ENCODE measurements around the gene ZNF683. TPM values are rescaled to one million over a fixed set of nuclear protein-coding genes. Genes with fewer than 3 reads are reported as not detected.
"Not testable (repeated sequence)": the region's sequence is repeated elsewhere in the genome, so short reads cannot be mapped to it uniquely, and the experiment has no call there.

ZNF683 gene
- total RNA-seq, 1 donor = not detected

GRCh38 chr1:26330276-26330675, 42.3 kb downstream of the ZNF683 start:
- no peak overlapping the region for H3K4me3 ChIP-seq (ENCODE audit: insufficient read depth, low read length)
- H3K36me3 ChIP-seq (ENCODE audit: insufficient read depth, low read length) = no peaks in the 10 kb centered on the region
- H4K20me1 ChIP-seq (ENCODE audit: insufficient read depth, low read length) = no peaks in the 10 kb centered on the region
- no peaks in the 10 kb centered on the region for H3K79me2 ChIP-seq (ENCODE audit: insufficient read depth, low read length)
- TF ChIP-seq, protein P1, sequence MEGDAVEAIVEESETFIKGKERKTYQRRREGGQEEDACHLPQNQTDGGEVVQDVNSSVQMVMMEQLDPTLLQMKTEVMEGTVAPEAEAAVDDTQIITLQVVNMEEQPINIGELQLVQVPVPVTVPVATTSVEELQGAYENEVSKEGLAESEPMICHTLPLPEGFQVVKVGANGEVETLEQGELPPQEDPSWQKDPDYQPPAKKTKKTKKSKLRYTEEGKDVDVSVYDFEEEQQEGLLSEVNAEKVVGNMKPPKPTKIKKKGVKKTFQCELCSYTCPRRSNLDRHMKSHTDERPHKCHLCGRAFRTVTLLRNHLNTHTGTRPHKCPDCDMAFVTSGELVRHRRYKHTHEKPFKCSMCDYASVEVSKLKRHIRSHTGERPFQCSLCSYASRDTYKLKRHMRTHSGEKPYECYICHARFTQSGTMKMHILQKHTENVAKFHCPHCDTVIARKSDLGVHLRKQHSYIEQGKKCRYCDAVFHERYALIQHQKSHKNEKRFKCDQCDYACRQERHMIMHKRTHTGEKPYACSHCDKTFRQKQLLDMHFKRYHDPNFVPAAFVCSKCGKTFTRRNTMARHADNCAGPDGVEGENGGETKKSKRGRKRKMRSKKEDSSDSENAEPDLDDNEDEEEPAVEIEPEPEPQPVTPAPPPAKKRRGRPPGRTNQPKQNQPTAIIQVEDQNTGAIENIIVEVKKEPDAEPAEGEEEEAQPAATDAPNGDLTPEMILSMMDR (IDR thresholded peaks at IDR 0.05; ENCODE audit: extremely low read depth, low read depth, low read length) = no peak
- no peak overlapping the region for H3K27ac ChIP-seq (ENCODE audit: low read depth, low read length)
- H2AFZ ChIP-seq (ENCODE audit: low read length) = no peak overlapping the region
- H3K27me3 ChIP-seq (ENCODE audit: insufficient read depth, low read length) = peaks cover 4% of the 10 kb centered on the region
- DNase-seq (ENCODE audit: insufficient read length, low spot score, missing footprints) = no peak
- H3K4me2 ChIP-seq (ENCODE audit: insufficient read depth, low read length) = no peak overlapping the region
- no peaks in the 10 kb centered on the region for H3K9me3 ChIP-seq (ENCODE audit: low read depth, low read length)
- peaks cover 6% of the 10 kb centered on the region for H3K4me1 ChIP-seq (ENCODE audit: insufficient read depth, low read length)

- not testable (repeated sequence) for H3K27ac ChIP-seq (ENCODE audit: low read depth, low read length); H3K36me3 ChIP-seq (ENCODE audit: insufficient read depth, low read length); H3K4me1 ChIP-seq (ENCODE audit: insufficient read depth, low read length); H4K20me1 ChIP-seq (ENCODE audit: insufficient read depth, low read length); DNase-seq (ENCODE audit: insufficient read length, low spot score, missing footprints); H3K9me3 ChIP-seq (ENCODE audit: low read depth, low read length); H3K4me2 ChIP-seq (ENCODE audit: insufficient read depth, low read length); H3K4me3 ChIP-seq (ENCODE audit: insufficient read depth, low read length); H3K27me3 ChIP-seq (ENCODE audit: insufficient read depth, low read length); H3K79me2 ChIP-seq (ENCODE audit: insufficient read depth, low read length); H2AFZ ChIP-seq (ENCODE audit: low read length)
These were observed 43.2 kb downstream of the ZNF683 start for GRCh38 chr1:26329380-26329779.

- Histone ChIP-seq H3K4me3 (ENCODE audit: insufficient read depth, low read length) (no peak overlapping the region), H3K36me3 (ENCODE audit: insufficient read depth, low read length) (no peaks in the 10 kb centered on the region), H3K79me2 (ENCODE audit: insufficient read depth, low read length) (no peaks in the 10 kb centered on the region), H4K20me1 (ENCODE audit: insufficient read depth, low read length) (no peaks in the 10 kb centered on the region), H3K9me3 (ENCODE audit: low read depth, low read length) (no peaks in the 10 kb centered on the region), H3K4me2 (ENCODE audit: insufficient read depth, low read length) (no peak overlapping the region), H3K27ac (ENCODE audit: low read depth, low read length) (no peak overlapping the region), H3K27me3 (ENCODE audit: insufficient read depth, low read length) (peaks cover 4% of the 10 kb centered on the region), H3K4me1 (ENCODE audit: insufficient read depth, low read length) (peaks cover 6% of the 10 kb centered on the region), H2AFZ (ENCODE audit: low read length) (no peak overlapping the region)
- TF ChIP-seq, protein P1 (IDR thresholded peaks at IDR 0.05; ENCODE audit: extremely low read depth, low read depth, low read length) = no peak
- DNase-seq (ENCODE audit: insufficient read length, low spot score, missing footprints) = no peak
These were observed 44.0 kb downstream of the ZNF683 start for GRCh38 chr1:26328597-26328996.

DNA sequence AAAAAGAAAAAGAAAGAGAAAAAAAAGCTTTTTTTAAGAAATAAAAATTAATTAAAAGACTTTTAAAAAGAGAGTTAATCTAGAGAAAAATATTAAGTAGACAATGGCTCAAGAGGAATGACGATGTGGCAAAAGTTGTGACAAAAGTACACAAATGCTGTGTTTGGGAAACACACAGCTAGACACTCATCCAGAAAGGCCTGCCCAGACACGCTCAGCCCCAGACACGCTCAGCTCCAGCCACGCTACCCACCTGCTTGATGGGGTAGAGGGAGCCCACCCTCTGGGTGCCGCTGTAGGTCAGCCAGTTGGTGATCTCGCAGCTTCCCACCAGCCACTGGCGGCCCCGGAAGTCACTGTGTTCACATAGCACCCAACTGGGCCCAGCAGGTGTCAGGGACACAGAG, 44.6 kb downstream of the ZNF683 start:
- no peak overlapping the region for H2AFZ ChIP-seq (ENCODE audit: low read length)
- peaks cover 6% of the 10 kb centered on the region for H3K4me1 ChIP-seq (ENCODE audit: insufficient read depth, low read length)
- no peaks in the 10 kb centered on the region for H4K20me1 ChIP-seq (ENCODE audit: insufficient read depth, low read length)
- H3K4me3 ChIP-seq (ENCODE audit: insufficient read depth, low read length) = no peak overlapping the region
- no peaks in the 10 kb centered on the region for H3K9me3 ChIP-seq (ENCODE audit: low read depth, low read length)
- H3K36me3 ChIP-seq (ENCODE audit: insufficient read depth, low read length) = no peaks in the 10 kb centered on the region
- DNase-seq (ENCODE audit: insufficient read length, low spot score, missing footprints) = no peak
- TF ChIP-seq, protein P1 (IDR thresholded peaks at IDR 0.05; ENCODE audit: extremely low read depth, low read depth, low read length) = no peak
- no peak overlapping the region for H3K27ac ChIP-seq (ENCODE audit: low read depth, low read length)
- no peak overlapping the region for H3K4me2 ChIP-seq (ENCODE audit: insufficient read depth, low read length)
- H3K27me3 ChIP-seq (ENCODE audit: insufficient read depth, low read length) = peaks cover 4% of the 10 kb centered on the region
- no peaks in the 10 kb centered on the region for H3K79me2 ChIP-seq (ENCODE audit: insufficient read depth, low read length)
